Activated naive CD4-positive, alpha-beta T cell treated with Interleukin-2 at 50 U/mL for 16 hours (primary cell): ENCODE measurements around the gene IPO11.

ENCODE experiments used
- DNase-seq: peaks from one replicate; pipeline ENCODE4 v3.0.0-alpha.2; 2020

Gene IPO11

GRCh38 chr5:62412549-62413329, at the start of gene IPO11:
TSS of gene IPO11 (plus strand) at chr5:62412763. CDS start at chr5:62437280, 24,517 bp downstream.
- peak; percentile 99 for DNase-seq

DNA sequence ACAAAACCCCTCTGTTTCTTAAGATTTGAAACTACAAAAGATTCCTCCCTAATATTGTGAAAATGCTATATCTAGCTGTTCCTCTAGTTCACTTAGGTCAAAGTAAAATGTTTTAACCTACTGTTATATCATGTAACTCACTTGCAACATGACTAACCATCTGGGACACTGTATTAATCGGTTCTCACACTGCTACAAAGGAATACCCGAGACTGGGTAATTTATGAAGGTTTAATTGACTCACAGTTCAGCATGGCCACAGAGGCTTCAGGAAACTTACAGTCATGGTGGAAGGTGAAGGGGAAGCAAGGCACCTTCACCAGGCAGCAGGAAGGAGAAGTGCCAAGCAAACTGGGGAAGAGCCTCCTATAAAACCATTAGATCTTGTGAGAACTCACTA, 43.5 kb upstream of the IPO11 start:
- no peak for DNase-seq

DNA sequence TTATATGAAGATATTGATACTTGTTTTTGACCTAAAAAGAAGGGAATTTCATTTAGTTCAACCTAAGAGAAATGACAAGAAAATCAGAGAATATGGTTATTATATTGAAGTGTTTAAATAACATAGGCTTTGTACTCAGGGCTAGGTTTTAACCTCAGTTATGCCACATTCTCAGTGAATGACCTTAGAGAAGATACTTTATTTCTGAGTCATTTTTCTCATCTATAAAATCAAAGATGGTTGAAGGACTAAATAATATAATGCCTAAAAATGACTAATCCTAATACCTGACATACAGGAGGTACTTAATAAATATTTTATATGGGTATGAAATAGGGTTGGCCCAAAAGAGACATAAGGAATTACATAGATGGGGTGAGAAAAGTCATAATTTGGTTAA, 41.2 kb upstream of the IPO11 start:
- DNase-seq, result no peak

- DNase-seq, result no peak
Measured at GRCh38 chr5:62372600-62372999, 40.0 kb upstream of the IPO11 start.

- DNase-seq, result no peak
Measured at GRCh38 chr5:62373382-62373781, 39.2 kb upstream of the IPO11 start.

DNA sequence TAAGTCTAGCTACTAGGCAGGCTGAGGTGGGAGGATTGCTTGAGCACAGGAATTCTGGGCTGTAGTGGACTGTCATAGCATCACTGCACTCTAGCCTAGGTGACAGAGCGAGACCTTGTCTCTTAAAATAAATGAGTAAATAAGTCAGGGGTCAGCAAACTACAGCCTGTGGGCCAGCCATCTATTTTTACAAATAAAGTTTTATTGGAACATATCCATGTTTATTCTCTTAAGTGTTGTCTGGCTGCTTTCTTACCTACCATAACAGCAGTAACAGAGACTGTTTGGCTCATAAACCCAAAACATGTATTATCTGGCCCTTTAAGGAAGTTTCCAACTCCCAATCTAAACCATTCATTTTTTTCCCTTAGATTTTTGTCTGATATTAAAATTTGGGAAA, 38.5 kb upstream of the IPO11 start:
- no peak for DNase-seq

DNA sequence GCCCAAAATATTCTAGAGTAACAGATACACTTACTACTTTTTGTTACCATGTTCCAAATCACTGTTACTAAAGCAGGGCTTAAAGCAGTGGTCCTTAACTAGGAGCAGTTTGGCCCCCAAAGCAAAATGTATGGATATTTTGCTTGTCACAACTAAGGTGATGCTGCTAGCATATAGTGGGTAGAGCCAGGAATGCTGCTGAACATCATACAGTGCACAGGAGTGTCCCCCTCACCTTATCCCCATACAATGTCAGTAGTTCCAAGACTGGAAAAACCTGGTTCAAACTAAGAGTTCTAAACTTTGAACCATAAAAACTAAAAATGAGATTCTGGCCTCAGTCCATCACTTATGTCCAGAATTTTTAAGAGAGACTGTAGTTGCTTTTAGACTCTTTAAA, 36.9 kb upstream of the IPO11 start:
- DNase-seq, result no peak

GRCh38 chr5:62376064-62376463, 36.5 kb upstream of the IPO11 start:
- DNase-seq, result no peak

GRCh38 chr5:62385131-62385530, 27.4 kb upstream of the IPO11 start:
- no peak for DNase-seq

- no peak for DNase-seq
Measured at GRCh38 chr5:62385816-62386400, 26.7 kb upstream of the IPO11 start.

- no peak for DNase-seq
Measured at GRCh38 chr5:62386824-62387223, 25.7 kb upstream of the IPO11 start.

DNA sequence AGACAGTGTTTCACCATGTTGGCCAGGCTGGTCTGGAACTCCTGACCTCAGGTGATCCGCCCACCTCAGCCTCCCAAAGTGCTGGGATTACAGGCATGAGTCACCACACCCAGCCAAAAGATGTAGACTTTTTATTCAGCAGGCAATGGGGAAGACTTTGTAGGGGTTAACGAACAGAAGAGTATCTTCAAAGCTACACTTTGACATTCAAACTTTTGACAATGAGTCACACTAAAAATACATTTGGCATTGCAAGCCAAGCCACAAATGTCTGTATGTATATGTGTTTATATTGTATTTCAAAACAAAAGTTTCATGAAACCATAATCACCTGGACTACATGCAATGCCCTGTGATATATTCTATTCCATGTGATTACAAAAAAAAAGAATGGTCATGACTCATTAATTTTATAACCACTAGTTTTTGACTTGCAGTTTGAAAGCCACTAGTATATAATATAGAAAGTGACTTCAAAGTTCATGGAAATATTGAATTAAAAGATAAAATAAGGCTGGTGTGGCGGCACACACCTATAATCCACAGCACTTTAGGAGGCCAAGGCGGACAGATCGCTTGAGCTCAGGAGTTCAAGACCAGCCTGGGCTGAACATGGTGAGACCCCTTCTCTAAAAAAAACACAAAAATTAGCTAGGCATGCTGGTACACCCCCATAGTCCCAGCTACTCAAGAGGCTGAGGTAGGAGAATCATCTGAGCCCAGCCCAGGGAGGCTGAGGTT, 17.2 kb upstream of the IPO11 start:
- DNase-seq, result no peak

GRCh38 chr5:62403411-62404250, 8.9 kb upstream of the IPO11 start, which contains the start of gene DIMT1:
TSS of gene DIMT1 (minus strand) at chr5:62403905. CDS start at chr5:62403772, 133 bp downstream.
- peak; percentile 94 for DNase-seq

- no peak for DNase-seq
Measured at GRCh38 chr5:62413711-62414110, 1.1 kb downstream of the IPO11 start.

- no peak for DNase-seq
Measured at GRCh38 chr5:62418462-62419076, 6.0 kb downstream of the IPO11 start.

DNA sequence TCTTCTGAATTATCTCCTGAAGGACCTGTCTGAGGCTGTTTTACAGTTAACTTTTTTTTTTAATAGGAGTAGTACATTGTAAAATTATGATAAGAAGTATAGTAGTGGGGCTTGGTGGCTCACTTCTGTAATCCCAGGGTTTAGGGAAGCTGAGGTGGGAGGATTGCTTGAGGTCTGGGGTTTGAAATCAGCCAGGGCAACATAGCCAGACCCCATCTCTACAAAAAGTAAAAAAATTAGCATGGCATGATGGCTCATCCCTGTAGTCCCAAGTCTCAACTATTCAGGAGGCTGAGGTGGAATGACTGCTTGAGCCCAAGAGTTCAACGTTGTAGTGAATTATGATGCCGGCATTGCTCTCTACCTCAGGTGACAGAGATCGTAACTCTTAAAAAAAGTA, 7.0 kb downstream of the IPO11 start:
- DNase-seq, result no peak

DNA sequence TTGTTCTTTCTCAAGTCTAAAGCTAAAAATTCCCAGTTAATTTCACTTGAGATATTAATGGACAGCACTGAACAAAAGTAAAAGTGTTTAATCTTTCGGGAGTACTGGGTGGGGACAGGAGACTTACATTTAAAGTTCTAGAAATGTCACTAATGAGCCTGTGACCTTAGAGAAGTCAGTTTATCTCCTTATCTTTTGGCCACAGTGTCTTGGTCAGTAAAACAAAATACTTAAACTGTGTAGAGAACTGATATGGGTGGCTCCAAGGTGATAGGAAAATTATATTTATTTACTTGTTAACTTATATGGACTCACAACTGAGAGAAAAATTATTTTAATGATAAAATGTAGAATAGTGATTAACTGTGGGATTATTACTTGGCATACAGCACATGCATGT, 8.9 kb downstream of the IPO11 start:
- DNase-seq, result no peak

- DNase-seq, result no peak
Measured at GRCh38 chr5:62424763-62425162, 12.2 kb downstream of the IPO11 start.

- no peak for DNase-seq
Measured at GRCh38 chr5:62431735-62432620, 19.4 kb downstream of the IPO11 start.

- DNase-seq, result no peak
Measured at GRCh38 chr5:62432621-62433064, 20.1 kb downstream of the IPO11 start.

GRCh38 chr5:62448528-62448927, 36.0 kb downstream of the IPO11 start:
- DNase-seq, result no peak
